Mammary epithelial cell (primary cell): ENCODE data around the gene SLC6A13.

Experiments
- EZH2 ChIP-seq: IDR thresholded peaks from 2 replicates; pipeline ENCODE4 v1.6.1; 2012; ENCODE audit warnings: low read length, inconsistent platforms, borderline replicate concordance
- TF ChIP-seq, protein P1 (sequence below), 2 donors: IDR thresholded peaks in 1 of 2; conservative IDR thresholded peaks in 1 of 2; 2 replicates each; pipeline ENCODE4 v1.5.1; 2011 to 2012; ENCODE audit warnings: inconsistent platforms in 2 of 2, low read length in 2 of 2, mild to moderate bottlenecking in 2 of 2, control low read depth in 1 of 2, low read depth in 1 of 2; ENCODE audit not compliant: insufficient read depth in 1 of 2; ENCODE audit errors: extremely low read depth in 1 of 2

- TF ChIP-seq, protein P1, sequence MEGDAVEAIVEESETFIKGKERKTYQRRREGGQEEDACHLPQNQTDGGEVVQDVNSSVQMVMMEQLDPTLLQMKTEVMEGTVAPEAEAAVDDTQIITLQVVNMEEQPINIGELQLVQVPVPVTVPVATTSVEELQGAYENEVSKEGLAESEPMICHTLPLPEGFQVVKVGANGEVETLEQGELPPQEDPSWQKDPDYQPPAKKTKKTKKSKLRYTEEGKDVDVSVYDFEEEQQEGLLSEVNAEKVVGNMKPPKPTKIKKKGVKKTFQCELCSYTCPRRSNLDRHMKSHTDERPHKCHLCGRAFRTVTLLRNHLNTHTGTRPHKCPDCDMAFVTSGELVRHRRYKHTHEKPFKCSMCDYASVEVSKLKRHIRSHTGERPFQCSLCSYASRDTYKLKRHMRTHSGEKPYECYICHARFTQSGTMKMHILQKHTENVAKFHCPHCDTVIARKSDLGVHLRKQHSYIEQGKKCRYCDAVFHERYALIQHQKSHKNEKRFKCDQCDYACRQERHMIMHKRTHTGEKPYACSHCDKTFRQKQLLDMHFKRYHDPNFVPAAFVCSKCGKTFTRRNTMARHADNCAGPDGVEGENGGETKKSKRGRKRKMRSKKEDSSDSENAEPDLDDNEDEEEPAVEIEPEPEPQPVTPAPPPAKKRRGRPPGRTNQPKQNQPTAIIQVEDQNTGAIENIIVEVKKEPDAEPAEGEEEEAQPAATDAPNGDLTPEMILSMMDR (conservative IDR thresholded peaks at IDR 0.05 in 1 of 2, IDR thresholded peaks at IDR 0.05 in 1 of 2; ENCODE audit: extremely low read depth in 1 of 2, insufficient read depth in 1 of 2, low read depth in 1 of 2, low read length in 2 of 2), result no peak
- no peak for TF ChIP-seq EZH2
Measured at GRCh38 chr12:206746-207440, 55.7 kb downstream of the SLC6A13 start.
